Subcutaneous adipose tissue (tissue), 4 donors: ENCODE data around the gene IL21. TPM values are rescaled to one million over a fixed set of nuclear protein-coding genes. Genes with fewer than 3 reads are reported as not detected.

ENCODE experiments used
- CTCF ChIP-seq: fragments of 450-650 bp; IDR thresholded peaks from one replicate; pipeline ENCODE4 v1.5.1; 2016; ENCODE audit warnings: low read depth, mild to moderate bottlenecking, control low read depth, antibody characterized with exemption, moderate library complexity
- total RNA-seq, 4 donors: library from RNA; depleted of rRNA; stranded (reverse); fragments of >200 nt; gene quantifications; one replicate each; pipeline ENCODE4 v1.1.0, GENCODE V29; 2016

IL21 gene
- total RNA-seq, 4 donors from 2014 or later, result not detected

GRCh38 chr4:122576261-122577188 is 44.3 kb downstream of the IL21 start:
- no peak for TF ChIP-seq CTCF

GRCh38 chr4:122562449-122562848 is 58.4 kb downstream of the IL21 start:
- no peak for TF ChIP-seq CTCF

Other genes with a start within 250 kb of the IL21 start
- gene ADAD1, start 242.1 kb downstream of the IL21 start, total RNA-seq, result under 1 TPM in 1 of 4 donors, not detected in 3; 0.88 TPM
- gene IL2, start 164.3 kb downstream of the IL21 start, total RNA-seq, result not detected
- gene BBS12, start 111.6 kb upstream of the IL21 start, total RNA-seq, result 1 to 10 TPM; 1.5 to 5.5 (median 4.0) TPM
- 10 to 100 TPM; 35.5 to 51.5 (median 44.5) TPM for gene FGF2, start 205.8 kb upstream of the IL21 start, total RNA-seq